K562 (cell line): Measurements from ENCODE around the gene C1QTNF3. TPM values are rescaled to one million over a fixed set of nuclear protein-coding genes. Genes with fewer than 3 reads are reported as not detected.

Source experiments
- ATAC-seq: fragments of 200-7000 bp; cut with Tn5 transposase; 3 replicates; pipeline ENCODE4 v1.9.1; 2020; ENCODE audit warnings: moderate library complexity
- BruUV-seq: library from RNA; stranded (reverse); fragments of 400-500 nt; replicated peaks from 2 replicates; lab custom pipeline; 2021; lab: Mats Ljungman, UMichigan
- CTCF ChIA-PET: fragments of 300-600 bp; formaldehyde crosslinking; extraction: SDS; loops from one replicate; lab custom pipeline; 2021; ENCODE audit warnings: low intra/inter-chr PET ratio; lab: Yijun Ruan, JAX
- POLR2A ChIA-PET: fragments of 300-600, 350-650 bp; sonication (Branson Sonifier 250); formaldehyde crosslinking; extraction: SDS; loops from one replicate; lab custom pipeline; 2021; ENCODE audit warnings: antibody characterized with exemption, inconsistent platforms; lab: Yijun Ruan, JAX
- DNase-seq, 4 experiments: peaks; one replicate each; pipeline versions ENCODE4 v3.0.0 to v3.0.0-alpha.2; 2011 to 2018; ENCODE audit warnings: low spot score in 3 of 4, mixed read lengths in 3 of 4; ENCODE audit errors: extremely low read depth in 1 of 4
- FAIRE-seq: peaks from 2 replicates; lab custom pipeline; 2011; peaks lifted over from hg19 to GRCh38; lab: Jason Lieb, UNC
- H2AFZ ChIP-seq: 2 replicates; pipeline ENCODE4 v1.6.0; 2011; ENCODE audit warnings: low read depth, low read length, control low read depth, inconsistent platforms
- H3K27ac ChIP-seq: fragments of 200-600 bp; 3 replicates; pipeline ENCODE4 v1.8.0; 2011; ENCODE audit warnings: low read depth, mild to moderate bottlenecking, control low read depth, inconsistent platforms, low read length, moderate library complexity, mixed read lengths; ENCODE audit errors: extremely low read depth
- H3K27me3 ChIP-seq, 2 experiments: fragments of 300-600 bp in 1 of 2; 2 replicates in 1 of 2; 3 replicates in 1 of 2; pipeline versions ENCODE4 v1.6.0 to v1.8.0; 2011; ENCODE audit warnings: inconsistent platforms in 2 of 2, low read length in 2 of 2, mild to moderate bottlenecking in 1 of 2, mixed read lengths in 1 of 2, moderate library complexity in 1 of 2; ENCODE audit not compliant: control insufficient read depth in 2 of 2, insufficient read depth in 2 of 2
- H3K36me3 ChIP-seq: fragments of 300-600 bp; 3 replicates; pipeline ENCODE4 v1.8.0; 2011; ENCODE audit warnings: mild to moderate bottlenecking, low read length, inconsistent platforms; ENCODE audit not compliant: control insufficient read depth, insufficient read depth
- H3K4me1 ChIP-seq, 2 experiments: fragments of 200-600 bp in 1 of 2; replicated peaks in 1 of 2; 2 replicates in 1 of 2; 3 replicates in 1 of 2; pipeline versions ENCODE4 v1.5.1 to v1.8.0; 2011; ENCODE audit warnings: inconsistent platforms in 2 of 2, low read length in 2 of 2, mild to moderate bottlenecking in 1 of 2, mixed read lengths in 1 of 2, moderate library complexity in 1 of 2; ENCODE audit not compliant: control insufficient read depth in 2 of 2, insufficient read depth in 2 of 2
- H3K4me2 ChIP-seq: 2 replicates; pipeline ENCODE4 v1.6.1; 2011; ENCODE audit warnings: low read length, control low read depth, inconsistent platforms, mixed read lengths; ENCODE audit not compliant: insufficient read depth
- H3K4me3 ChIP-seq: fragments of 200-600 bp; sonication (generic), shearing (Covaris generic); 2 replicates; pipeline ENCODE4 v1.5.1; 2016; ENCODE audit warnings: control low read depth, inconsistent platforms
- H3K79me2 ChIP-seq: fragments of 200-600 bp; 3 replicates; pipeline ENCODE4 v1.8.0; 2011; ENCODE audit warnings: low read length, inconsistent platforms; ENCODE audit not compliant: control insufficient read depth, insufficient read depth
- H3K9ac ChIP-seq, 2 experiments: 2 replicates each; pipeline versions ENCODE4 v1.6.0 to v1.6.1; 2011; ENCODE audit warnings: low read depth in 2 of 2, low read length in 2 of 2, control low read depth in 1 of 2, inconsistent platforms in 1 of 2, mild to moderate bottlenecking in 1 of 2, mixed read lengths in 1 of 2; ENCODE audit not compliant: insufficient read depth in 1 of 2
- H3K9me1 ChIP-seq: one replicate; pipeline ENCODE4 v1.6.0; 2011; ENCODE audit warnings: inconsistent platforms, mild to moderate bottlenecking, low read length, moderate library complexity; ENCODE audit not compliant: control insufficient read depth, insufficient read depth
- H3K9me3 ChIP-seq: replicated peaks from 2 replicates; pipeline ENCODE4 v1.5.1; 2011; ENCODE audit warnings: low read depth, low read length, inconsistent platforms; ENCODE audit not compliant: control insufficient read depth, insufficient read depth
- H4K20me1 ChIP-seq: replicated peaks from 2 replicates; pipeline ENCODE4 v1.6.1; 2011; ENCODE audit warnings: low read length, inconsistent platforms, mixed read lengths; ENCODE audit not compliant: control insufficient read depth, insufficient read depth
- CBFB ChIP-seq: sonication (generic); formaldehyde crosslinking; IDR thresholded peaks from 2 replicates; pipeline ENCODE4 v1.4.0; 2020; ENCODE audit warnings: mild to moderate bottlenecking, missing genetic modification reagents
- CEBPB ChIP-seq: fragments of 450-650 bp; IDR thresholded peaks from 2 replicates; pipeline ENCODE4 v1.6.1; 2016; ENCODE audit warnings: missing genetic modification characterization, missing compliant biosample characterization
- CEBPG ChIP-seq, 3 experiments: fragments of 200-800 bp in 1 of 3; sonication (Bioruptor generic) in 1 of 3; sonication (generic) in 1 of 3; formaldehyde crosslinking in 1 of 3; IDR thresholded peaks in 2 of 3; conservative IDR thresholded peaks in 1 of 3; 2 replicates each; pipeline versions ENCODE4 v1.6.1 to v1.8.0; 2016 to 2022; ENCODE audit warnings: missing compliant biosample characterization in 2 of 3, missing genetic modification characterization in 2 of 3, mild to moderate bottlenecking in 1 of 3, missing genetic modification reagents in 1 of 3
- E2F6 ChIP-seq, 2 experiments: IDR thresholded peaks; 2 replicates each; pipeline ENCODE4 v1.6.1; 2011; ENCODE audit warnings: borderline replicate concordance in 1 of 2, control low read depth in 1 of 2, low read depth in 1 of 2, low read length in 1 of 2, mild to moderate bottlenecking in 1 of 2, mixed read lengths in 1 of 2, moderate library complexity in 1 of 2; ENCODE audit not compliant: insufficient read depth in 1 of 2, insufficient read length in 1 of 2, poor library complexity in 1 of 2, severe bottlenecking in 1 of 2; ENCODE audit errors: extremely low read depth in 1 of 2
- GABPB2 ChIP-seq: fragments of 250-450 bp; sonication (Bioruptor Pico); conservative IDR thresholded peaks from 2 replicates; pipeline ENCODE4 v1.5.1; 2021; ENCODE audit warnings: mild to moderate bottlenecking
- GTF2A2 ChIP-seq: IDR thresholded peaks from 2 replicates; pipeline ENCODE4 v1.6.1; 2016; ENCODE audit warnings: mild to moderate bottlenecking, missing genetic modification characterization, missing compliant biosample characterization
- POU5F1 ChIP-seq: fragments of 150-350 bp; IDR thresholded peaks from 2 replicates; pipeline ENCODE4 v1.6.1; 2014; ENCODE audit warnings: borderline replicate concordance, low read length, low read depth, mild to moderate bottlenecking; ENCODE audit not compliant: partially characterized antibody
- RFX5 ChIP-seq: IDR thresholded peaks from 2 replicates; pipeline ENCODE4 v1.6.1; 2011; ENCODE audit warnings: low read depth, mild to moderate bottlenecking, improper control_type of control experiment, low read length
- SRSF1 ChIP-seq: fragments of 200-400 bp; formaldehyde crosslinking; IDR thresholded peaks from 2 replicates; pipeline ENCODE4 v1.6.1; 2017; ENCODE audit warnings: mild to moderate bottlenecking, low read depth, low read length, moderate library complexity
- TRIM24 ChIP-seq, 2 experiments: fragments of 450-650 bp; IDR thresholded peaks; 2 replicates each; pipeline ENCODE4 v1.6.1; 2016
- YBX1 ChIP-seq: fragments of 450-650 bp; IDR thresholded peaks from 2 replicates; pipeline ENCODE4 v1.7.1; 2016; ENCODE audit warnings: mild to moderate bottlenecking
- WGBS: fragments of 100-300 bp; shearing (Covaris generic); methylation state at CpG from one replicate; pipeline ENCODE4 v1.1.6; 2016; ENCODE audit warnings: low coverage, mixed read lengths; ENCODE audit not compliant: insufficient coverage; ENCODE audit errors: missing lambda C conversion rate; 5-methylcytosine and 5-hydroxymethylcytosine counted together
- in situ Hi-C: fragments of 300-500 bp; cut with MboI; formaldehyde crosslinking; loops from 4 replicates; pipeline ENCODE4 v1.15.0; 2018; ENCODE audit warnings: inconsistent platforms, mixed read lengths
- intact Hi-C: fragments of 100-400 bp; cut with micrococcal nuclease; formaldehyde crosslinking; loops from 2 replicates; pipeline ENCODE4 v1.14.2; 2022
- polyA plus RNA-seq, 8 experiments: library from polyadenylated mRNA; depleted of rRNA in 4 of 8; stranded (reverse) in 5 of 8; unstranded in 3 of 8; fragments of >200 nt; fragmentation: Nextera tagmentation in 2 of 8; fragmentation: Illumina TruSeq in 1 of 8; extraction: Ambion mirVana in 2 of 8; extraction: Trizol in 1 of 8; gene quantifications; 2 replicates each; pipeline versions ENCODE4 v1.2.1 to v1.2.3, GENCODE V29; 2011 to 2014; ENCODE audit warnings: inconsistent platforms in 1 of 8, missing spikeins in 1 of 8
- total RNA-seq, 7 experiments: library from RNA; depleted of rRNA in 6 of 7; stranded (reverse); fragments of >200 nt in 6 of 7; fragmentation: Illumina TruSeq in 2 of 7; extraction: Trizol in 2 of 7; gene quantifications; 2 replicates each; pipeline versions ENCODE4 v1.2.1 to v1.2.3, GENCODE V29; 2011 to 2021; ENCODE audit warnings: low replicate concordance in 1 of 7

Gene C1QTNF3
- total and polyA plus RNA-seq, 9 of the 15 experiments (the other 6 are each of a cell fraction or from before 2014, with no cell fraction given), result 0.51 to 3.3 (median 2.0) TPM

- TF ChIP-seq POU5F1 (no peak), CBFB (CRISPR knock-in tag) (no peak), GTF2A2 (tag) (no peak), E2F6 (IDR thresholded peaks at IDR 0.05; ENCODE audit: borderline replicate concordance in 1 of 2, extremely low read depth in 1 of 2, insufficient read depth in 1 of 2, insufficient read length in 1 of 2, low read depth in 1 of 2, low read length in 1 of 2, poor library complexity in 1 of 2, severe bottlenecking in 1 of 2) (no peak), RFX5 (no peak)
Observed at GRCh38 chr5:33992864-33993263, 50.1 kb downstream of the C1QTNF3 start (continued).

DNA sequence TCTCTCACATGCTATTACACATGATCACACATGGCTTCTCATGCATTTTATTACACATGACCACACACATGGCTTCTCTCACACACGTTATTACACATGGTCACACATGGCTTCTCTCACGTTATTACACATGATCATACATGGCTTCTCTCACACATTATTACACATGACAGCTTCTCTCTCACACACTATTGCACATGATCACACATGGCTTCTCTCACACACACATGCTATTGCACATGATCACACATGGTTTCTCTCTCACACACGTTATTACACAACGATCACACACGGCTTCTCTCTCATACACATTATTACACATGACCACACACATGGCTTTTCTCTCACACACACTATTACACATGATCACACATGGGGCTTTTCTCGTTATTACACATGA lies 57.6 kb downstream of the C1QTNF3 start:
- Histone ChIP-seq H3K4me3 (no peak overlapping the region), H3K27ac (no peak overlapping the region), H3K9me1 (no peaks in the 10 kb centered on the region), H3K9me3 (peaks cover 5% of the 10 kb centered on the region; the same call in 1 of the 2 replicates), H3K9ac (no peak overlapping the region), H3K4me1 (peaks cover 6 to 14% of the 10 kb centered on the region in 2 experiments; a peak in 4 of 5 replicates), H3K27me3 (peaks cover 9 to 11% of the 10 kb centered on the region in 2 experiments; a peak in 4 of 5 replicates), H4K20me1 (no peaks in the 10 kb centered on the region), H3K4me2 (peak overlapping the region; percentile 60; the same call in 1 of the 2 replicates), H2AFZ (no peak overlapping the region; the same call in 1 of the 2 replicates), H3K79me2 (no peaks in the 10 kb centered on the region), H3K36me3 (no peaks in the 10 kb centered on the region)
- in situ Hi-C loops, result no loop called here
- ATAC-seq (no peak), FAIRE-seq (no peak), DNase-seq (no peak)
- ChIA-PET CTCF (no interaction called here), POLR2A (no interaction called here)
- TF ChIP-seq GABPB2 (CRISPR knock-in tag) (no peak), CEBPG (CRISPR knock-in tag; IDR thresholded peaks at IDR 0.05) (no peak), CEBPG (tag; conservative IDR thresholded peaks at IDR 0.05 in 1 of 2, IDR thresholded peaks at IDR 0.05 in 1 of 2) (0 out of 4 replicates have a peak, but pooled peaks of 1 of the 2 experiments have one; percentile 14), SRSF1 (no peak), CEBPB (tag) (peak; percentile 65), YBX1 (no peak), TRIM24 (IDR thresholded peaks at IDR 0.05) (peak in 1 of 2 experiments; percentile 6; a peak in 1 of 4 replicates)
- WGBS, result 11% methylated on average over 6 of the region's 6 CpGs
- BruUV-seq, result no TSS peak
- intact Hi-C loops, result no loop called here
